ENCODE measurements around the gene CYFIP2. TPM values are rescaled to one million over a fixed set of nuclear protein-coding genes. Genes with fewer than 3 reads are reported as not detected.
"Not testable (repeated sequence)": the region's sequence is repeated elsewhere in the genome, so short reads cannot be mapped to it uniquely, and the experiment has no call there.

The CYFIP2 gene
- total and polyA plus RNA-seq, 2 experiments from 2014 or later = 2.2 to 5.9 TPM

DNA sequence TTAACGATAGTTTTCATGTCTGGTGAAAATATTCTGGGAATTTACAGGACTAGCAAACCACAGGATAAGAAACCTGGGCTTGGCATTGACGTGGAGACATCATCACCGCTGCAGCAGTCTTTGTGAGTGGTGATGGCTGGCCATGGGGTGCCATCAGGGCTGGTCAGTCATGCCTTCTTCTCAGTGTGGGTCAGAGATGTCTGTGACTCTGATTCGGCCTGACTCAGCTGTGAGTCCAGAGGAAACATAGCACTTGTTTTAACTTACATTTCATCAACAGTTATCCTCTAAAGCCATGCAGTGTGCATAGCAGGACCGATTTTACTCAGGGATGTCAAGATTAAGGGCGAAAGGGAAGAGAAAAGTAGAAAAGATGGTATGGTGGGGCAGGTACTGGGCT, 33.2 kb upstream of the CYFIP2 start:
- TF ChIP-seq EZH2phosphoT487 (IDR thresholded peaks at IDR 0.05; ENCODE audit: insufficient read depth, low read depth) (no peak), EZH2 (IDR thresholded peaks at IDR 0.05; ENCODE audit: insufficient read depth, poor library complexity, severe bottlenecking) (no peak)
- H3K4me2 ChIP-seq (ENCODE audit: unreplicated experiment) = no peak overlapping the region
- H4K20me1 ChIP-seq (ENCODE audit: insufficient read depth) = no peaks in the 10 kb centered on the region
- H3K79me2 ChIP-seq (ENCODE audit: insufficient read depth) = no peaks in the 10 kb centered on the region
- H3K27ac ChIP-seq = no peak overlapping the region
- no peak overlapping the region for H2AFZ ChIP-seq
- H3K4me1 ChIP-seq (ENCODE audit: insufficient read depth) = peaks cover 11% of the 10 kb centered on the region; the same call in 1 of the 2 replicates
- H3K9me2 ChIP-seq (ENCODE audit: insufficient read depth) = no peaks in the 10 kb centered on the region
- DNase-seq = peak; percentile 55
- no peaks in the 10 kb centered on the region for H3K27me3 ChIP-seq (replicated peaks; ENCODE audit: insufficient read depth)
- WGBS, 2 experiments (ENCODE audit: low coverage in 1 of 2, low lambda C conversion rate in 2 of 2, missing lambda C conversion rate in 2 of 2) = 68 to 69% methylated on average over 6 of the region's 6 CpGs
- no peak overlapping the region for H3K9ac ChIP-seq
- H3K4me3 ChIP-seq = no peak overlapping the region
- in situ Hi-C loops (cut with MboI) = no loop called here
- H3K9me3 ChIP-seq (ENCODE audit: low read depth) = no peaks in the 10 kb centered on the region
- no peaks in the 10 kb centered on the region for H3F3A ChIP-seq (ENCODE audit: insufficient read depth)
- H3K36me3 ChIP-seq (ENCODE audit: low read depth) = no peaks in the 10 kb centered on the region

DNA sequence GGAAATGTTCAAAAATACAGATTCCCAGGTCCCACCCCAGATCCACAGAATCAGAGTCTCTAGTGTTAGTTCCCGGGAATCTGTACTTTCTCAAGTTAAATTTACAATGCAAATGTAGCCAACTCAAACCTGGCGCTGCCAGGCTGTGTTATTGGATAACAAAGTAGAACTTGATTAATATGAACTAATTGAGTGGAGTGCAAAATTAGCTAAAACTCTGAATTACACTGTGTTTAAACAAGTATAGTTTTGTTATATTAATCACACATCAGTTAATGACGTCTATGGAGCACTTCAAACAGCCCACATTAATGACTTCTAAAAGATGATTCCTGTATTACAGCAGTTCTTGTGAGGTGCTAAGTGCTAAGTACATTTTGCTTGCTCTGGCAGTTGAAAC, 32.4 kb upstream of the CYFIP2 start:
- Histone ChIP-seq H3K4me3 (no peak overlapping the region), H3K79me2 (ENCODE audit: insufficient read depth) (no peaks in the 10 kb centered on the region), H3K27me3 (replicated peaks; ENCODE audit: insufficient read depth) (no peaks in the 10 kb centered on the region), H2AFZ (no peak overlapping the region), H3K9me2 (ENCODE audit: insufficient read depth) (no peaks in the 10 kb centered on the region), H3K36me3 (ENCODE audit: low read depth) (no peaks in the 10 kb centered on the region), H3K4me1 (ENCODE audit: insufficient read depth) (peaks cover 11% of the 10 kb centered on the region; the same call in 1 of the 2 replicates), H3K4me2 (ENCODE audit: unreplicated experiment) (no peak overlapping the region), H3K9me3 (ENCODE audit: low read depth) (no peaks in the 10 kb centered on the region), H4K20me1 (ENCODE audit: insufficient read depth) (no peaks in the 10 kb centered on the region), H3K9ac (no peak overlapping the region), H3K27ac (no peak overlapping the region), H3F3A (ENCODE audit: insufficient read depth) (no peaks in the 10 kb centered on the region)
- no peak for DNase-seq
- TF ChIP-seq EZH2 (IDR thresholded peaks at IDR 0.05; ENCODE audit: insufficient read depth, poor library complexity, severe bottlenecking) (no peak), EZH2phosphoT487 (IDR thresholded peaks at IDR 0.05; ENCODE audit: insufficient read depth, low read depth) (no peak)
- in situ Hi-C loops (cut with MboI) = no loop called here
- 65 to 72% methylated on average over 3 of the region's 3 CpGs for WGBS, 2 experiments (ENCODE audit: low coverage in 1 of 2, low lambda C conversion rate in 2 of 2, missing lambda C conversion rate in 2 of 2)

GRCh38 chr5:157236423-157236822, 29.5 kb upstream of the CYFIP2 start:
- Histone ChIP-seq H2AFZ (no peak overlapping the region), H3K9me3 (ENCODE audit: low read depth) (no peaks in the 10 kb centered on the region), H3K4me3 (no peak overlapping the region), H3K27me3 (replicated peaks; ENCODE audit: insufficient read depth) (no peaks in the 10 kb centered on the region), H4K20me1 (ENCODE audit: insufficient read depth) (no peaks in the 10 kb centered on the region), H3K4me1 (ENCODE audit: insufficient read depth) (peaks cover 11% of the 10 kb centered on the region; the same call in 1 of the 2 replicates), H3K36me3 (ENCODE audit: low read depth) (no peaks in the 10 kb centered on the region), H3F3A (ENCODE audit: insufficient read depth) (no peaks in the 10 kb centered on the region), H3K27ac (no peak overlapping the region), H3K4me2 (ENCODE audit: unreplicated experiment) (no peak overlapping the region), H3K9me2 (ENCODE audit: insufficient read depth) (no peaks in the 10 kb centered on the region), H3K79me2 (ENCODE audit: insufficient read depth) (no peaks in the 10 kb centered on the region), H3K9ac (no peak overlapping the region)
- in situ Hi-C loops (cut with MboI) = no loop called here
- peak; percentile 44 for DNase-seq
- TF ChIP-seq EZH2 (IDR thresholded peaks at IDR 0.05; ENCODE audit: insufficient read depth, poor library complexity, severe bottlenecking) (no peak), EZH2phosphoT487 (IDR thresholded peaks at IDR 0.05; ENCODE audit: insufficient read depth, low read depth) (no peak)
- WGBS, 2 experiments (ENCODE audit: low coverage in 1 of 2, low lambda C conversion rate in 2 of 2, missing lambda C conversion rate in 2 of 2) = 63 to 69% methylated on average over 3 of the region's 3 CpGs

DNA sequence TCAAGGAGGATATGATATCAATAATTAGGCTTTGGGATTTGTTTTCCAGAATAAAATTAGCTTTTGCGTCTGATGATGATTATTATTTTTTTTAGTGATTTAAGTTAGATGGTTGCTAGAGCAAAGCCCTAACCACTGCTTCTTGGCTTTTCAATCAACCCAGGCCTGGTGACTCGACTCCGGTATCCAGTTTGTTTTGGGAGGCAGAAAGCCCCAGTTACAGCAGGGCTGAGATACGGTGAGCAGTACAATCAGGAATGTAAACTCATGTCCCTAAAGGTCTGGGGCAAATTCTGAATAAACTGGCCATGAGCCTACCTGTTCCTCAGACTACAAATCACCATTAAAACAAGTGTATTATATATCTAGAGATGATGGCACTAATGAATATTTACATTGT, 24.4 kb upstream of the CYFIP2 start:
- H3K36me3 ChIP-seq (ENCODE audit: low read depth) = no peaks in the 10 kb centered on the region
- no peak overlapping the region for H3K4me3 ChIP-seq
- H4K20me1 ChIP-seq (ENCODE audit: insufficient read depth) = no peaks in the 10 kb centered on the region
- no peaks in the 10 kb centered on the region for H3F3A ChIP-seq (ENCODE audit: insufficient read depth)
- H3K27ac ChIP-seq = no peak overlapping the region
- H3K9me3 ChIP-seq (ENCODE audit: low read depth) = no peaks in the 10 kb centered on the region
- no peaks in the 10 kb centered on the region for H3K9me2 ChIP-seq (ENCODE audit: insufficient read depth)
- in situ Hi-C loops (cut with MboI) = no loop called here
- TF ChIP-seq EZH2phosphoT487 (IDR thresholded peaks at IDR 0.05; ENCODE audit: insufficient read depth, low read depth) (no peak), EZH2 (IDR thresholded peaks at IDR 0.05; ENCODE audit: insufficient read depth, poor library complexity, severe bottlenecking) (no peak)
- peaks cover under 1% of the 10 kb centered on the region; the same call in 1 of the 2 replicates for H3K4me1 ChIP-seq (ENCODE audit: insufficient read depth)
- no peaks in the 10 kb centered on the region for H3K27me3 ChIP-seq (replicated peaks; ENCODE audit: insufficient read depth)
- H3K9ac ChIP-seq = no peak overlapping the region
- WGBS, 2 experiments (ENCODE audit: low coverage in 1 of 2, low lambda C conversion rate in 2 of 2, missing lambda C conversion rate in 2 of 2) = 63 to 66% methylated on average over 4 of the region's 4 CpGs
- peak; percentile 61 for DNase-seq
- H3K4me2 ChIP-seq (ENCODE audit: unreplicated experiment) = no peak overlapping the region
- no peak overlapping the region for H2AFZ ChIP-seq
- no peaks in the 10 kb centered on the region for H3K79me2 ChIP-seq (ENCODE audit: insufficient read depth)

- H3K9me2 ChIP-seq (ENCODE audit: insufficient read depth); H3K27me3 ChIP-seq (replicated peaks; ENCODE audit: insufficient read depth); H3K4me2 ChIP-seq (ENCODE audit: unreplicated experiment); H3K79me2 ChIP-seq (ENCODE audit: insufficient read depth); in situ Hi-C loops (cut with MboI); H4K20me1 ChIP-seq (ENCODE audit: insufficient read depth); H3K27ac ChIP-seq; H3K4me3 ChIP-seq; H3K9ac ChIP-seq; H2AFZ ChIP-seq; H3K9me3 ChIP-seq (ENCODE audit: low read depth); DNase-seq; H3K4me1 ChIP-seq (ENCODE audit: insufficient read depth); H3K36me3 ChIP-seq (ENCODE audit: low read depth); H3F3A ChIP-seq (ENCODE audit: insufficient read depth): not testable (repeated sequence)
- WGBS, 2 experiments (ENCODE audit: low coverage in 1 of 2, low lambda C conversion rate in 2 of 2, missing lambda C conversion rate in 2 of 2) = 55 to 61% methylated on average over 7 of the region's 7 CpGs
These were observed 21.2 kb upstream of the CYFIP2 start for GRCh38 chr5:157244704-157245103.
